WERI-Rb-1 (cell line): Measurements from ENCODE around the gene LNX1.

Experiments
- DNase-seq: peaks from one replicate; pipeline ENCODE4 v3.0.0-alpha.2; 2020
- H3K27ac ChIP-seq: fragments of 250-450 bp; sonication (Bioruptor Pico); 2 replicates; pipeline ENCODE4 v1.5.1; 2020; ENCODE audit warnings: mild to moderate bottlenecking, moderate library complexity
- H3K27me3 ChIP-seq: fragments of 250-450 bp; sonication (Bioruptor Pico); 2 replicates; pipeline ENCODE4 v1.5.1; 2021; ENCODE audit warnings: mild to moderate bottlenecking, low read depth, moderate library complexity; ENCODE audit not compliant: insufficient read depth, severe bottlenecking
- H3K36me3 ChIP-seq: fragments of 250-450 bp; sonication (Bioruptor Pico); 2 replicates; pipeline ENCODE4 v1.5.1; 2020; ENCODE audit warnings: mild to moderate bottlenecking, moderate library complexity
- H3K4me3 ChIP-seq: 2 replicates; pipeline ENCODE4 v1.5.1; 2011; ENCODE audit warnings: low read depth, mild to moderate bottlenecking, control low read depth, low read length
- H3K9me3 ChIP-seq: fragments of 250-450 bp; sonication (Bioruptor Pico); 2 replicates; pipeline ENCODE4 v1.5.1; 2021; ENCODE audit warnings: mild to moderate bottlenecking, moderate library complexity; ENCODE audit not compliant: severe bottlenecking
- TF ChIP-seq, protein P1 (sequence below): IDR thresholded peaks from 2 replicates; pipeline ENCODE4 v1.5.1; 2011; ENCODE audit warnings: low read depth, mild to moderate bottlenecking, control low read depth, inconsistent platforms, low read length

LNX1 gene

GRCh38 chr4:53520116-53520515, 71.2 kb downstream of the LNX1 start:
- TF ChIP-seq, protein P1, sequence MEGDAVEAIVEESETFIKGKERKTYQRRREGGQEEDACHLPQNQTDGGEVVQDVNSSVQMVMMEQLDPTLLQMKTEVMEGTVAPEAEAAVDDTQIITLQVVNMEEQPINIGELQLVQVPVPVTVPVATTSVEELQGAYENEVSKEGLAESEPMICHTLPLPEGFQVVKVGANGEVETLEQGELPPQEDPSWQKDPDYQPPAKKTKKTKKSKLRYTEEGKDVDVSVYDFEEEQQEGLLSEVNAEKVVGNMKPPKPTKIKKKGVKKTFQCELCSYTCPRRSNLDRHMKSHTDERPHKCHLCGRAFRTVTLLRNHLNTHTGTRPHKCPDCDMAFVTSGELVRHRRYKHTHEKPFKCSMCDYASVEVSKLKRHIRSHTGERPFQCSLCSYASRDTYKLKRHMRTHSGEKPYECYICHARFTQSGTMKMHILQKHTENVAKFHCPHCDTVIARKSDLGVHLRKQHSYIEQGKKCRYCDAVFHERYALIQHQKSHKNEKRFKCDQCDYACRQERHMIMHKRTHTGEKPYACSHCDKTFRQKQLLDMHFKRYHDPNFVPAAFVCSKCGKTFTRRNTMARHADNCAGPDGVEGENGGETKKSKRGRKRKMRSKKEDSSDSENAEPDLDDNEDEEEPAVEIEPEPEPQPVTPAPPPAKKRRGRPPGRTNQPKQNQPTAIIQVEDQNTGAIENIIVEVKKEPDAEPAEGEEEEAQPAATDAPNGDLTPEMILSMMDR = no peak
- H3K27me3 ChIP-seq = peaks cover 30% of the 10 kb centered on the region
- H3K27ac ChIP-seq = no peak overlapping the region
- H3K4me3 ChIP-seq = no peak overlapping the region
- no peaks in the 10 kb centered on the region for H3K9me3 ChIP-seq
- DNase-seq = no peak
- H3K36me3 ChIP-seq = no peaks in the 10 kb centered on the region

- Histone ChIP-seq H3K27me3 (peaks cover 29% of the 10 kb centered on the region), H3K27ac (no peak overlapping the region), H3K36me3 (no peaks in the 10 kb centered on the region), H3K4me3 (no peak overlapping the region), H3K9me3 (no peaks in the 10 kb centered on the region)
- no peak for DNase-seq
- TF ChIP-seq, protein P1 = no peak
Measured at GRCh38 chr4:53518807-53519206, 72.5 kb downstream of the LNX1 start.

DNA sequence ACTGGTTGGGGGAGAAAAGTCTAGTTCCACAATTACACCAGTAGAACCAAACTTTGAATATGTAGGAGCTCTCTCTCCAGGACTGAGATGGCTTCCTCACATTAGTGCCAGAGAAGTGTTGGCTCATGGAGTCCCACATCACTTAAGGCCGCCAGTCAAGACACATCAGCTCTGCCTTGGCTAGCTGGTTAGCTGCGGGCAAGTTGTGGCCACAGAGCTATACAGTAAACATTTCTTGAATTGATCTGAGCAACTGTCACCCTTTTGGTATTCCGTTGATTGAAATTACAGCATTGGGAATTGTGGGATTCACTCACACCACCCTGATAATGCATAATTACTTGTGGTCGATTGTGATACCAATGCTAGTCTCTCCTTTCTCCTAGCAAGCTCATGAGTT, 76.2 kb downstream of the LNX1 start:
- DNase-seq = no peak
- TF ChIP-seq, protein P1 = no peak
- Histone ChIP-seq H3K27me3 (peaks cover 23% of the 10 kb centered on the region), H3K27ac (no peak overlapping the region), H3K36me3 (no peaks in the 10 kb centered on the region), H3K4me3 (no peak overlapping the region), H3K9me3 (no peaks in the 10 kb centered on the region)

GRCh38 chr4:53514509-53514908, 76.8 kb downstream of the LNX1 start:
- Histone ChIP-seq H3K36me3 (no peaks in the 10 kb centered on the region), H3K27ac (no peak overlapping the region), H3K9me3 (no peaks in the 10 kb centered on the region), H3K27me3 (peaks cover 28% of the 10 kb centered on the region), H3K4me3 (no peak overlapping the region)
- no peak for DNase-seq
- TF ChIP-seq, protein P1 = no peak

- H3K4me3 ChIP-seq = no peak overlapping the region
- H3K36me3 ChIP-seq = no peaks in the 10 kb centered on the region
- no peak for DNase-seq
- TF ChIP-seq, protein P1 = no peak
- no peak overlapping the region for H3K27ac ChIP-seq
- no peaks in the 10 kb centered on the region for H3K9me3 ChIP-seq
- peaks cover 19% of the 10 kb centered on the region for H3K27me3 ChIP-seq
Measured at GRCh38 chr4:53512608-53513007, 78.7 kb downstream of the LNX1 start.

- peaks cover 16% of the 10 kb centered on the region for H3K27me3 ChIP-seq
- H3K36me3 ChIP-seq = no peaks in the 10 kb centered on the region
- TF ChIP-seq, protein P1 = no peak
- H3K9me3 ChIP-seq = no peaks in the 10 kb centered on the region
- no peak overlapping the region for H3K27ac ChIP-seq
- H3K4me3 ChIP-seq = no peak overlapping the region
- no peak for DNase-seq
Measured at GRCh38 chr4:53511014-53511413, 80.3 kb downstream of the LNX1 start.
